HG03159 (cell line): ENCODE measurements around the gene PRSS23.
A peak's percentile ranks its signal among the peaks of the same experiment; 100 is the strongest.
"Not testable (repeated sequence)": the region's sequence is repeated elsewhere in the genome, so short reads cannot be mapped to it uniquely, and the experiment has no call there.

Experiments
- ATAC-seq: cut with Tn5 transposase; IDR thresholded peaks from one replicate; pipeline ENCODE4 v1.9.1; 2021; ENCODE audit warnings: mild to moderate bottlenecking, moderate library complexity; ENCODE audit not compliant: unreplicated experiment

PRSS23 gene

DNA sequence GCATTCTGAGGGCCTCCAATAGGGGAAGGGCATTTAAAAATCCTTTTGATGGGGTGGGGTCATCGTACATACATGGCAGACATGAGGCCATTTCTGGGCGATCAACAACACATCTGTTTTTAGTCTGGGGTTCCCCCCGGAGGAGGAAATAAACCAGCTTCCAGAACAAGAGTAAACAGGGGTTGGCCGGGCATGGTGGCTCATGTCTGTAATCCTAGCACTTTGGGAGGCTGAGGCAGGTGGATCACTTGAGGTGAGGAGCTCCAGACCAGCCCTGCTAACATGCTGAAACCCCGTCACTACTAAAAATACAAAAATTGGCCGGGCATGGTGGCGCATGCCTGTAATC, 12.0 kb downstream of the PRSS23 start:
- ATAC-seq, result no peak

DNA sequence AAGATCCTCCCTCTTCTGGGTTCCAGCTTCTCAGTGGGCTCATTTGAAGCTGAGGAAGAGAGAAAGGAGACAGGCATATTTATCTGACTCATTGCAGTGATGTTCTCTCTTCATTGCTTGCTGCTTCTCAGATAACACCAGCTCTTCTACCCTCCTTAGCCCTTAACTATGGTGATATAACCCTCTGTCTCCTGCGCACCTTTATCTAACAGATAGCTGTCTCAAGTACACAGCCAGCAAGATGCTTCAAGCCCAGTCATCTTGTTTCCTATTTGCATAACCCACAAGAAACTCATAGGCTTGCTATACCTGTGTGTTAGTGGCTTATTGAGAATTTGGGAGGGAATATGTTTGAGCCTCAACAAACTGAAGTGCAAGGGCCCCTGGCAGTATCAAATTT, 12.6 kb downstream of the PRSS23 start:
- ATAC-seq, result peak; percentile 47

DNA sequence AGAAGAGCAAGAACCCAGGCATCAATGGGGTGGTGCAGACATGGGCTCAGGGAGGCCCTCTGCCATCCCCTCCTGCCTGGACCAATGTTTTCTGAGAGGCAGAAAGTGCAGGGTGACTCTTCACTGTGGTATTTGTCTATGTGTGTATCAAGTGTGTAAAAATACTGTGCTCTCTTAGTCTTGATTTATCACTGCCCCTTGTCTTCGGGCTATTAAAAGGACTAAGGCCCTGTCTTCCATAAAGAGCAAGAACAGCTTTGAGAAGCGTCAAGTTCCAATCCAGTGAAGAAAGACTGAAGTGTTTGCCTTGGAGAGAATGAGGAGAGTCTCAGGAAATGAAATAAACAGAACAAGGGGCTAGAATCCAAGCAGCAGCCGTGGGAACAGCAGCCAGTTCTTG, 14.4 kb downstream of the PRSS23 start:
- no peak for ATAC-seq

DNA sequence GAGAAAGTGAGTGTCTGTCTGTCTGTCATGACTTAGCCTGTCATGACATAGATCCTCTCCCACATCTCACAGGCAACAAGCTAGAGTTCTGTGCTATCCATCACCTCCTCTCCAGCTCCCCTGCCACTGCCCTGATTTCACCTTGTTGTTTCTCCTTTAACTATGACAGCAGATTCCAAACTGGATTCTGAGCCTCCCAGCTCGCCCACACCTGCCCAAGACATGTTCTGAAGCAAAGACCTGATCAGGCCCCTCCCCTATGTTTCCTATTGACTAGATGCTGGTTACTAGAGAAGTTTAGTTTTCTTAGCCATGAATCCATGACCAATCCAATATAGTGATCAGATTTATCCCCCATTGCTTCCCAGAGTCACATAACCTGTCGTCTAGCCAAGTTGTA, 15.4 kb downstream of the PRSS23 start:
- ATAC-seq, result no peak

DNA sequence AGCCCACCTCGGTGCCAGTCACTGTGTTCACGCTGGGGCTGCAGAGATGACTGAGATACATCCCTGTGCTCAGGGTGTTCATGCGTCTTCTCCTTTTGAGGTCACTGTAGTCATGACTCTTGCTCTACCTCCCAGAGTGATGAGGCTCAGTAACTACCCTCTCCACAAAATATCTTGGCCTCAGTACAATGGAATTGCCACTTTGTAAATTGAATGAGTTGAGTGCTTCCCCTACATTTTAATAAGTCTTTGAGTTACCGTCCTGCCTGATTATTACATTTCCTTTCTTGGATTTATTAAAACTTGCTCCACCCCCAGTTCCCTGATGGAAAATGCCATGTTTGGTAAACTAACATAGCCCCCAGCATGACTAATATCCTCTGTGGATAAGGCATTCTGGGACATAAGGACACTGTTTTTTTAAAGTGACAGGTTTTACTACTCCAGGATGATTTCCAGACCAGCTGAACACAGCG, 15.9 kb downstream of the PRSS23 start:
- ATAC-seq, result no peak

DNA sequence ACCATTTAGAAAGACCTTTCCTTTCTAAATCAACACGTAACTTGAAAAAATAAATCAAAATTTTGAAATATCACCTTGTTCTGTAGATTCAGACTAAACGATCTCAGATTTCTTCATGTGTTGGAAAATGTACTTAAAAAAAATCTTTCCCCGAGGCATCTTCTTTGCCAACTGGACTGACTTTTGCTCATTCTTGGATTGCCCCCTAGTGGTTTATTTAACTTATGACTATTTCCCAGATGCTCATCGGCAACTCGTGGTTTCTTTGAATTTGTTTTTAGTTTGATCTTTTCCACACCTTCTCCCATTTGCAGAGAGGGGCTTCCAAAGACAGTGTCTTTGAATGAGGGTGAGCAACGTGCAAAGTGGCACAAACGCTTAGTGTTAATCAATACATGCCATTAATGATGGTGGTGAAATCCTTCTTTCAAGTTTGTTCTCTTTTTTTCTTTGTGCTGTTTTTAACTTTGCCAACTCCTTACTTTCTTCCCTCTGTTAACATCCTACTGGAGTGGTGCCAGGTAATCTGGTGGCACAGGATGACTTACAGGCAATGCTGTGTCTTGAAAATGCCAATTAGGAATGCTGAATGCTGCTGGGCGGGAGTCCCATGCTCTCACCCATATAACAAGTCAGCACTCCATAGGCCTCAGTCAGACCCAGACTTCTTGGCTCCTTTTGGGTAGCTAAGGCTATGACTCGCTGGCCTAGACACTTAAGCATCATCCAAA, 18.3 kb downstream of the PRSS23 start:
- ATAC-seq, result peak; percentile 58

DNA sequence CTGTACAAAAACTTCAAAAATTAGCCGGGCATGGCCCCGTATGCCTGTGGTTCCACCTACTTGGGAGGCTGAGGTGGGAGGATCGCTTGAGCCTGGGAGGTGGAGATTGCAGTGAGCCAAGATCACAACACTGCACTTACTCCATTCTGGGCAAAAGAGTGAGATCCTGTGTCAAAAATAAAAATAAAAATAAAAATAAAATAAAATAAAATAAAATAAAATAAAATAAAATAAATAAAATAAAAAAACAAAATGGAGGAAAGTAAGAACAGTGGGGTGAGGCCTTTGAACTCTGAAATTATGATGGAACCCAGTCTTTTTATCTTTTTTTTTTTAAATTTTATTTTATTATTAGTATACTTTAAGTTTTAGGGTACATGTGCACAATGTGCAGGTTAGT, 23.8 kb downstream of the PRSS23 start:
- ATAC-seq, result not testable (repeated sequence)

DNA sequence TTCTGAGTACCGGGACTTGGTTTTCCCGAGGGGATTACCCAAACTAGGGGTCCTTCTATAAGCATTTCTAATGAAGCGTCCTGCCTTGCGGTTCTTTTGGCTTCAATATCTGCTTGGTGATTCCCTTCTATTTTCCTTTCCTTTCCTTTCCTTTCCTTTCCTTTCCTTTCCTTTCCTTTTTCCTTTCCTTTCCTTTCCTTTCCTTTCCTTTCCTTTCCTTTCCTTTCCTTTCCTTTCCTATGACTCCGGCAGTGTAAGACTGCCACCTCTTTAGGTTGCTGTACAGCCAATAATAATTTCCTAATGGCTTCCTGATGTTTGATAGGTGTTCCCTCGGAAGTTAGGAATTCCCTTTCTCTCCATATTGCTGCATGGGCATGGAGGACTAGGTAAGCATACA, 34.0 kb downstream of the PRSS23 start:
- not testable (repeated sequence) for ATAC-seq

DNA sequence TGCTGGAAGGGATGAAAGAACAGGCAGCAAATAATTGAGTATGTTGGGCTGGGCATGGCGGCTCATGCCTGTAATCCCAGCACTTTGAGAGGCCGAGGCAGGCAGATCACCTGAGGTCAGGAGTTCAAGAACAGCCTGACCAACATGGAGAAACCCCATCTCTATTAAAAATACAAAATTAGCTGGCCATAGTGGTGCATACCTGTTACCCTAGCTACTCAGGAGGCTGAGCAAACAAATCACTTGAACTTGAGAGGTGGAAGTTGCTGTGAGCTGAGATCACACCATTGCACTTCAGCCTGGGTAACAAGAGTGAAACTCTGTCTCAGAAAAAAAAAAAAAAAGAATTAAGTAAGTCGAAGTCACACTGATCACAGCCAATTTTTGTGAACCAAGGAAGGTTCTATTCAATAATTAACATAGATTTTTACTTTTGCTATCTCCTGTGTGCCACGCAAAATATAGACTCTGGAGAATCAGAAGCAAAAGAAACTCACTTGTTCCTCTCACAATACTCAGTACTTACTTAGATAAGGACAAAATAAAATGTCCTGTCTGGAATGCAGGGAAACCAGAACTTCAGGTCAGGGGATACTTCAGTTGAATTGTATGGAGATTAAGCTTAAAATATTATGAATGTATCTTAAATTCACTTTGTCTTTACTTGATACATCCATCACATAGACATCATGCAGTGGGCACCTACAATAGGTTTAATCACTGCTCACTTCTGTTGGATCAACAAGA, 44.6 kb downstream of the PRSS23 start:
- ATAC-seq, result not testable (repeated sequence)

DNA sequence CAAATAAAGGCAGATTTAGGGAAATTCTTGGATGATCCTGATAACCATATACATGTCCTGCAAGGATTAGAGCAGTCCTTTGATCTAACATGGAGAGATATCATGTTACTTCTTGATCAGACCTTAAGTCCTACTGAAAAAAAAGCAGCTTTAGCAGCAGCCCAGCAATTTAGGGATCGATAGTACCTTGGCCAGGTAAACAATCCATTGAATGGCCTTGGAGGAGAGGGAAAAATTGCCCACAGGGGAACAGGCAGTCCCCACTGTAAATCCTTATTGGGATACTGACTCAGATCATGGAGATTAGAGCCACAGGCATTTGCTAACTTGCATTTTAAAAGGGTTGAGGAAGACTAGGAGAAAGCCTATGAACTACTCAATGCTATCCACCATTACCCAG, 47.8 kb downstream of the PRSS23 start:
- ATAC-seq, result no peak

DNA sequence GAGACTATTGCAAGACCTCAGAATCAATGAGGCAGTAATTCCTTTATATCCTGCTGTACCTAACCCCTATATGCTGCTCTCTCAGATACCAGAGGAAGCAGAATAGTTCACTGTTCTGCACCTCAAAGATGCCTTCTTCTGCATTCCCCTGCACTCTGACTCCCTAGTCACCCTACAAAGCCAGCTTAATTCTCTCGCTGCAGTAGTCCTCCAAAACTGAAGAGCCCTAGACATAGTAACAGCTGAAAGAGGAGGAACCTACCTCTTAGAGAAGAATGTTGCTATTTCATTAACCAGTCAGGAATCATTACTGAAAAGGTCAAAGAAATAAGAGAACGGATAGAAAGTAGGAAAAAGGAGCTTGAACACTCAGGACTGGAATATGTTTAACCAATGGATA, 49.3 kb downstream of the PRSS23 start:
- ATAC-seq, result no peak
